ENCODE measurements around the gene SVIL.

GRCh38 chr10:29635711-29636144 is 957 bp upstream of the SVIL start:
- TF ChIP-seq CTCF (IDR thresholded peaks at IDR 0.05) (no peak), POLR2A (IDR thresholded peaks at IDR 0.05) (no peak)
